Endodermal cell (in vitro differentiated cells): ENCODE measurements around the gene CNTF. TPM values are rescaled to one million over a fixed set of nuclear protein-coding genes. Genes with fewer than 3 reads are reported as not detected.
"Not testable (repeated sequence)": the region's sequence is repeated elsewhere in the genome, so short reads cannot be mapped to it uniquely, and the experiment has no call there.

Source experiments
- DNase-seq: peaks from one replicate; pipeline ENCODE4 v3.0.0-alpha.2; 2017
- H3K27ac ChIP-seq: 2 replicates; pipeline ENCODE4 v1.5.1; 2013; ENCODE audit warnings: mild to moderate bottlenecking, low read depth, low read length, moderate library complexity
- H3K27me3 ChIP-seq: 2 replicates; pipeline ENCODE4 v1.6.1; 2013; ENCODE audit warnings: mild to moderate bottlenecking, low read length, moderate library complexity; ENCODE audit not compliant: insufficient read depth, control insufficient read depth, poor library complexity, severe bottlenecking
- H3K36me3 ChIP-seq: 2 replicates; pipeline ENCODE4 v1.7.0; 2013; ENCODE audit warnings: mild to moderate bottlenecking, low read length, moderate library complexity; ENCODE audit not compliant: control insufficient read depth, insufficient read depth
- H3K4me1 ChIP-seq: one replicate; pipeline ENCODE4 v1.7.0; 2013; ENCODE audit warnings: low read length; ENCODE audit not compliant: control insufficient read depth, insufficient read depth
- H3K4me3 ChIP-seq: 2 replicates; pipeline ENCODE4 v1.5.1; 2013; ENCODE audit warnings: mild to moderate bottlenecking, low read length, moderate library complexity
- H3K9ac ChIP-seq: 2 replicates; pipeline ENCODE4 v1.6.1; 2013; ENCODE audit warnings: mild to moderate bottlenecking, low read length, moderate library complexity; ENCODE audit not compliant: poor library complexity, severe bottlenecking; ENCODE audit errors: extremely low read depth
- H3K9me3 ChIP-seq: 2 replicates; pipeline ENCODE4 v1.6.1; 2013; ENCODE audit warnings: mild to moderate bottlenecking, low read length, moderate library complexity; ENCODE audit not compliant: control insufficient read depth
- H3K27ac Mint-ChIP-seq: 2 replicates; pipeline ENCODE4 v1.8.0; 2020; ENCODE audit warnings: mixed read lengths
- H3K27me3 Mint-ChIP-seq: 2 replicates; pipeline ENCODE4 v1.8.0; 2021; ENCODE audit warnings: mild to moderate bottlenecking, mixed read lengths; ENCODE audit not compliant: insufficient read depth
- H3K36me3 Mint-ChIP-seq: 2 replicates; pipeline ENCODE4 v1.8.0; 2020; ENCODE audit warnings: low read depth, mixed read lengths
- H3K4me1 Mint-ChIP-seq: 2 replicates; pipeline ENCODE4 v1.8.0; 2020; ENCODE audit warnings: mixed read lengths
- H3K4me3 Mint-ChIP-seq: 2 replicates; pipeline ENCODE4 v1.8.0; 2020; ENCODE audit warnings: mild to moderate bottlenecking, moderate library complexity, mixed read lengths
- H3K9me3 Mint-ChIP-seq: 2 replicates; pipeline ENCODE4 v1.8.0; 2020; ENCODE audit warnings: mild to moderate bottlenecking, mixed read lengths
- CTCF ChIP-seq: fragments of 200-600 bp; sonication (generic); conservative IDR thresholded peaks from 2 replicates; pipeline ENCODE4 v1.5.0; 2021; ENCODE audit warnings: antibody characterized with exemption, mild to moderate bottlenecking
- WGBS, 2 experiments: methylation state at CpG; one replicate each; pipeline versions ENCODE4 v1.1.5 to v1.1.7; 2013; ENCODE audit warnings: missing lambda C conversion rate in 2 of 2, mixed read lengths in 1 of 2; ENCODE audit not compliant: insufficient coverage in 1 of 2, insufficient read length in 1 of 2; 5-methylcytosine and 5-hydroxymethylcytosine counted together
- long read RNA-seq, 4 experiments: library from polyadenylated mRNA in 2 of 4; library from RNA in 1 of 4; library from capped mRNA in 1 of 4; stranded (forward) in 3 of 4; unstranded in 1 of 4; transcript quantifications; one replicate each; pipeline ENCODE4 v2.0.0, GENCODE V29; 2020 to 2021; ENCODE audit warnings: inconsistent platforms in 1 of 4
- polyA plus RNA-seq, 2 experiments: library from polyadenylated mRNA; stranded (reverse); fragments of 50-300 nt; gene quantifications; one replicate each; pipeline ENCODE4 v1.2.3, GENCODE V29; 2013
- total RNA-seq, 2 donors: library from RNA; stranded (reverse); fragmentation: NEBNext Ultra II Directional in 1 of 2; extraction: Animal tissue kit (Norgen Biotek cat#: 25700) in 1 of 2; gene quantifications; 2 replicates in 1 of 2; 3 replicates in 1 of 2; pipeline ENCODE4 v1.2.1, GENCODE V29; 2021

The CNTF gene
- total RNA-seq: 1 to 10 TPM; 1.7 to 3.7 TPM
- 0.61 TPM for polyA plus RNA-seq (2013, experiment 1 of 2)
- 0.83 TPM for polyA plus RNA-seq (2013, experiment 2 of 2)
- long read RNA-seq, experiment 1: 0 reads
- long read RNA-seq, experiment 2: 0 reads
- long read RNA-seq, experiment 3, partial matches to known transcripts: 0 of 2 reads
- long read RNA-seq, experiment 3, other reads (novel, unspliced or antisense): 2 of 2 reads
- long read RNA-seq, experiment 4: 0 reads

- WGBS, 2 experiments: 87 to 100% methylated on average over 2 of the region's 2 CpGs
- Mint-ChIP-seq H3K27ac (no peak within 1 kb of the TSS), H3K27me3 (no peaks in the 10 kb centered on the region), H3K4me1 (peaks cover 13% of the 10 kb centered on the region), H3K4me3 (no peak within 1 kb of the TSS), H3K36me3 (peaks cover 57% of the 10 kb centered on the region), H3K9me3 (no peaks in the 10 kb centered on the region)
- no peak within 1 kb of the TSS for H3K27ac ChIP-seq
- no peak for TF ChIP-seq CTCF
- H3K9ac ChIP-seq: no peak within 1 kb of the TSS
- H3K4me1 ChIP-seq: no peaks in the 10 kb centered on the region
- no peaks in the 10 kb centered on the region for H3K9me3 ChIP-seq
- peaks cover 90% of the 10 kb centered on the region for H3K36me3 ChIP-seq
- no peak for DNase-seq
- H3K4me3 ChIP-seq: no peak within 1 kb of the TSS
- no peaks in the 10 kb centered on the region for H3K27me3 ChIP-seq
Observed at GRCh38 chr11:58622344-58622743, at the start of gene CNTF. Gene CNTF, plus strand, starts transcription at chr11:58622665. Its CDS starts 88 bp downstream, at chr11:58622753.

GRCh38 chr11:58572906-58573305, 49.6 kb upstream of the CNTF start:
- not testable (repeated sequence) for H3K4me3 ChIP-seq, H3K9me3 Mint-ChIP-seq, H3K27me3 Mint-ChIP-seq, DNase-seq, H3K27me3 ChIP-seq, H3K4me3 Mint-ChIP-seq, H3K36me3 ChIP-seq, H3K27ac Mint-ChIP-seq, H3K9ac ChIP-seq, H3K36me3 Mint-ChIP-seq, H3K9me3 ChIP-seq, H3K27ac ChIP-seq, H3K4me1 ChIP-seq
- peaks cover 23% of the 10 kb centered on the region for H3K4me1 Mint-ChIP-seq
- WGBS, 2 experiments: 87 to 92% methylated on average over 8 to 13 of the region's 14 CpGs

GRCh38 chr11:58573451-58574104, 48.9 kb upstream of the CNTF start:
- TF ChIP-seq CTCF: no peak
- DNase-seq: no peak
- Mint-ChIP-seq H3K4me1 (peaks cover 23% of the 10 kb centered on the region), H3K27ac (no peak overlapping the region), H3K9me3 (no peaks in the 10 kb centered on the region), H3K36me3 (peaks cover 8% of the 10 kb centered on the region), H3K27me3 (no peaks in the 10 kb centered on the region), H3K4me3 (no peak overlapping the region)
- Histone ChIP-seq H3K4me3 (no peak overlapping the region), H3K9me3 (no peaks in the 10 kb centered on the region), H3K9ac (no peak overlapping the region), H3K27me3 (no peaks in the 10 kb centered on the region), H3K27ac (no peak overlapping the region), H3K36me3 (no peaks in the 10 kb centered on the region), H3K4me1 (no peaks in the 10 kb centered on the region)
- WGBS, 2 experiments: 88 to 89% methylated on average over 1 to 4 of the region's 4 CpGs
